HG02973 (cell line): ENCODE data around the gene KMT2C.
"Not testable (repeated sequence)": the region's sequence is repeated elsewhere in the genome, so short reads cannot be mapped to it uniquely, and the experiment has no call there.

Experiments
- ATAC-seq: cut with Tn5 transposase; IDR thresholded peaks from one replicate; pipeline ENCODE4 v1.9.1; 2021; ENCODE audit warnings: moderate library complexity; ENCODE audit not compliant: unreplicated experiment

KMT2C gene

DNA sequence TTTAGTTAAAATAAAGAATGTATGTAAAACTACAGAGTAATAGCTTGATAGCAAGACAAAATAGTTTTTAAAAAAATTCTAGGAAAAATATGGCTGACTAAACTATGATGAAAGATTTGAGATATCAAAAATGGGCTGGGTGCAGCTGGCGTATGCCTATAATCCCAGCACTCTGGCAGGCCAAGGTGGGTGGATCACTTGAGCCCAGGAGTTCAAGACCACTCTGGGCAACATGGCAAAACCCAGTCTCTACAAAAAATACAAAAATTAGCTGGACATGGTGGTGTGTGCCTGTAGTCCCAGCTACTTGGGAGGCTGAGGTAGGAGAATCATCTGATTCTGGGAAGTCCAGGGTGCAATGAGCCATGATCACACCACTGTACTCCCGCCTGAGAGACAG is 29.8 kb downstream of the KMT2C start:
- not testable (repeated sequence) for ATAC-seq

DNA sequence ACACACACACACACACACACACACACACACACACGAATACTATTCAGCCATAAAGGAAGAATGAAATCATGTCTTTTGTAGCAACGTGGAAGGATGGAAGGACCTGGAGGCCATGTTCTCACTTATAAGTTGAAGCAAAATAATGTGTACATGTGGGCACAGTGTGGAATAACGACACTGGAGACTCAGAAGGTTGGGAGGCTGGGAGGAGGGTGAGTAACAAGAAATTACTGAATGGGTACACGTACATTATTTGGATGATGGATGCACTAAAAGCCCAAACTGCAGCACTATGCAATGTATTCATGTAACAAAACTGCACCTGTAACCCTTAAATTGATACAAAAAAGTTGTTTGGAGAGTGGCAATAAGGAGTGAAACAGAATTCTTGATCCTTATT is 32.1 kb downstream of the KMT2C start:
- ATAC-seq: no peak

DNA sequence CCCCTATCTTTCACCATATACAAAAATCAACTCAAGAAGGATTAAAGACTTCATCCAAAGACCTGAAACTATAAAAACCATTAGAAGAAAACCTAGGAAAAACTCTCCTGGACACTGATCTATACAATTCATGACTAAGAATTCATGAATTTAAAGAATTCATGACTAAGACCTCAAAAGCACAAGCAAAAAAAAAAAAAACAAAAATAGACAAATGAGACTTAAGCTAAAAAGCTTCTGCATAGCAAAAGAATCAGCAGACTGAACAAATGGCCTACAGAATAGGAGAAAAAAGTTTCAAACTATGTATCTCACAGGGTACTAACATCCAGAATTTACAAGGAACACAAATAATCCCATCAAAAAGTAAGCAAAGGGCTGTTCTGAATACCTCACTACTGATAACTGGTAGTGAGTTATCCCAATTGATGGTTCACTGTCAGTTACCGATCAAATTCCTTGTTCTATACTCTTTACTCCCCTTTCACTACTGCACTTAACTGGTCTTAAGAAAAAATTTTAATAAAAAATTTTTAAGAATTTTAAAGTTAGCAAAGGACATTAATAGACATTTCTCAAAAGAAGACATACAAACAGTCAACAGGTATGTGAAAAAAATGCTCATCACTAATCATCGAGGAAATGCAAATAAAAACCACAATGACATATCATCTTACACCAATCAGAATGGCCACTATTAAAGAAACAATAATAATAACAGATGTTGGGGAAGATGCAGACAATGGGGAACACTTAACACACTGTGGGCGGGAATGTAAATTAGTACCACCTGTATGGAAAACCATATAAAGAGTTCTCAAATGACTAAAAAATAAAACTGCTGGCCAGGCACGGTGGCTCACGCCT is 33.2 kb downstream of the KMT2C start:
- no peak for ATAC-seq

DNA sequence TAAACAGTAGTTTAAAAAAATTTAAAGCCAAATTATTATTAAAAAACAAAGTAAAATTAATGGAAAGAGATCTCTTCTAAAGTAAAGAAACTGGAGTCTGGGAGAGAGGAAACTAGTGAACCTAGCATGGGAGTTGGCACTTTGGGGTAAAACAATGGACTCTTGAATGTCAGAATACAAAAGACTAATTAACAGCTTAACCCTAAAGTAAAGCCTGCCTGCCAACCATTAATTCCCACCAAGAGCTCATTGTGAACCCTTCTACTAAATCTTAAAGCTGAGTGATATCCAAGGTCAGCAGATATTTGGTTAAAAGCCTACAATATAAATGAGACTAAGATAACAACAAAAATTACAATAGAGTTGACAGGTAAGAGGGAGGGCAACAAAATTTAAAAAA is 36.5 kb downstream of the KMT2C start:
- ATAC-seq: no peak

DNA sequence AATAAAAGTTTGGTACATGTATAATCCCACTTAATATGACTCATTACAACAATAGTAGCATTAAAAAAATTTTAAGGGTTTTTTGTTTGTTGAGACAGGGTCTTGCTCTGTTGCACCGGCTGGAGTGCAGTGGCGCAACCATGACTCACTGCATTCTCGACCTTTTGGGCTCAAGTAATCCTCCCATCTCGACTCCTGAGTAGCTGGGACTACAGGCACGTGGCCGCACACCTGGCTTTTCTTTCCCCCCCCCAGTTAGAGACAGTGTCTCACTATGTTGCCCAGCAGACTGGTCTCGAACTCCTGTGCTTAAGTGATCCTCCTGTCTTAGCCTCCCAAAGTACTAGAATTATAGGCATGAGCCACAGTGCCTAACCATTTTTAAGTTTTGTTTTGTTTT is 40.7 kb downstream of the KMT2C start:
- ATAC-seq: no peak

DNA sequence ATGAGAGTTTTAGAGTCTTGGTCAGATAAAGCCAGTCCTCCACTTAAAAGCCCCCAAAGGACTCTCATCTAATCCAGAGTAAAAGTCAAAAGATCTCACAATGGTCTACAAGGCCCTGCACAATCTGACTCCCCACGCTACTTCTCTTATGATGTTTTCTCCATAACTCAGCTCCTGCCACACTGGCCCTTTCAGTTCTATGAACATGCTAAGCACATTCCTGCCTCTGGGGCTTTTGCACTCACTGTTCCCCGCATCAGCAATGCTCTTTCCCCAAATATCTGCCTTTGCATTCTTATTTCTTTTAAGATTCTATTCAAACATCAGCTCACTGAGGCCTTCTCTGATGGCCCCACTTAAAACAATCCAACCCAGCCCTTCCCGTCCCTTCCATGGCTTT is 41.6 kb downstream of the KMT2C start:
- not testable (repeated sequence) for ATAC-seq

DNA sequence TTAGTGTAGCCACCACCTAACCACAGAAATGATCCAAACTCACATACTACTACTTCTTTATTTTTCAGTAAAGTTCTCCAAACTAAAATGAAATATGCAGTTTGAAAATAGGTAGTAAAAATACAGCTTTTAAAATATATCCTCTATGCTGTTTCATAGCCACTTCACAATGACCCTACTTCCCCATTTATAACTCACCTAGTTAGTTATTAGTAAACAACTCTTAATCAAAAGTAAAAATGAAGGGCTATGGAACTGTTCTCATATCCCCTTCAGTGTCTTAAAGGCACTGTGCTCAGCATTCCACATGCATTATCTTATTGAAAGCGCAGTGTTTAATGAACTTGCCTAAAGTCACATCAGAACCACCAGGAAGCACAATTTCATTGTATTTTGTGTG is 43.5 kb downstream of the KMT2C start:
- peak; percentile 64 for ATAC-seq

DNA sequence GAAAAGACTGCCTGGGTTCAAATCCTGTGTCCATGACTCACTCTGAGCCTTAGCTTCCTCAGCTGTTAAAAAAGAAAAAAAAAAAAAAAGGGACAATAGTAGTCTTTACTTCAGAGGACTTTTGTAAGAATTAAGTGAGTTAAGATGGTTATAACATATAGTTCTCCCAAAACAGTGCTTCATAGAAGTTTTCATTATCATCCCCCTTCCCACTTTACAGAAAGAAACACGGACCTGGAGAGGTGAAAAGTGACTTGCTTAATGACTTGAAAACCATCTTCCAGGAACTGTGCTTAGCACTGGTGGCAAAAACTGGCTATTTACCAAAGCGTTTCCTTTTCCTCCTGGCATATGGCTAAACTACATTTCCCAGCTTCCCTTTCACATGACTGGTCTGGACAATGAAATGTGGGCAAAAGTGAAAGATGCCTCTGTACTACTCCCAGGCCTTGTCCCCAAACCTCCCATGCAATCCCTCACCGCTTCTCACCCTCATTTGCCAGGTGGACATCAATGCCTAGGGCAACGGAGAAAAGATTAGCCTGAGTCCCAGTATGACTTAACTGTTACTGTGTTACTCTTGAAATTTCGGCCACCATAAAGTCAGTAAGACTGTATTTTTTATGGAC is 49.6 kb downstream of the KMT2C start:
- not testable (repeated sequence) for ATAC-seq

DNA sequence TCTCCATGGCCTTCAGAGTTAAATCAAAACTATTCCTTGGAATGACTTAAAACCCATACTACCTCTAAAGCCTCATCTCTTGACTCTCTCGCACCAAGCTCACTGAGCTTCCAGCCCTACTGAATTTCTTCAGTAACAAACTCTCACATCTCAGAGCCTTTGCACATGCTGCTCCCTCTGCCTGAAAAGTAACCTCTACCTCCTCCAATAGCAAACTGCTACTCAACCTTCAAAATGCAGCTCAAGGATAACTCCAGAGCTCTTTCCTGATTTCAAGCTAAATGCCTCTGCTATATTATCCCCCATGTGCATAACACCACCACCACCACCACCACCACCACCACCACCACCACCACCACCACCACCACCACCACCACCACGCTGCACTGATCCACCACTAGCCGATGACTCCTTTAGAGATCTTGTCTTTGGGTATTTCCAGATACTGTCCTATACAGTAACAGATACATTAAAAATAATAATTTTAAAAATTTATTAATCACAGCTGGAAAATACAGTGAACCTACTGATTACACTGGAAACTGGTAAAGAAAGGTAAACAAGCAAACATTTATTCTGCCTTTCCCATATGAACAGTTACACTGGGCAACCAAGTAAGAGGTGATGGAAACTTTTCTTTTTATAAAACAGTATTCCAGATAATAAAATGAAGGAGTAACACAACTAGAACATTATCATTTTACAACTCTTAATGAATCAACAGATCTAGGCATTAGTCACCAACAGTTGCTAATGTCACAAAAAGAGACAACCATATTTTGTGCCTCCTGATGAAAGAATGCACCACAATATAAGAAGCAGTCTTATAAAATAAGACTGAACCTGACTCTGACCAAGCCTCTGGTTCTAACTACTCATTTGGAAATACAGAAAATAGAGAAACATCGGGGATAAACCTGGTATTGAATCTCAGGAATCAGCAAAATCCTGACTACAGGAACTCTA is 51.3 kb downstream of the KMT2C start:
- ATAC-seq: not testable (repeated sequence)

DNA sequence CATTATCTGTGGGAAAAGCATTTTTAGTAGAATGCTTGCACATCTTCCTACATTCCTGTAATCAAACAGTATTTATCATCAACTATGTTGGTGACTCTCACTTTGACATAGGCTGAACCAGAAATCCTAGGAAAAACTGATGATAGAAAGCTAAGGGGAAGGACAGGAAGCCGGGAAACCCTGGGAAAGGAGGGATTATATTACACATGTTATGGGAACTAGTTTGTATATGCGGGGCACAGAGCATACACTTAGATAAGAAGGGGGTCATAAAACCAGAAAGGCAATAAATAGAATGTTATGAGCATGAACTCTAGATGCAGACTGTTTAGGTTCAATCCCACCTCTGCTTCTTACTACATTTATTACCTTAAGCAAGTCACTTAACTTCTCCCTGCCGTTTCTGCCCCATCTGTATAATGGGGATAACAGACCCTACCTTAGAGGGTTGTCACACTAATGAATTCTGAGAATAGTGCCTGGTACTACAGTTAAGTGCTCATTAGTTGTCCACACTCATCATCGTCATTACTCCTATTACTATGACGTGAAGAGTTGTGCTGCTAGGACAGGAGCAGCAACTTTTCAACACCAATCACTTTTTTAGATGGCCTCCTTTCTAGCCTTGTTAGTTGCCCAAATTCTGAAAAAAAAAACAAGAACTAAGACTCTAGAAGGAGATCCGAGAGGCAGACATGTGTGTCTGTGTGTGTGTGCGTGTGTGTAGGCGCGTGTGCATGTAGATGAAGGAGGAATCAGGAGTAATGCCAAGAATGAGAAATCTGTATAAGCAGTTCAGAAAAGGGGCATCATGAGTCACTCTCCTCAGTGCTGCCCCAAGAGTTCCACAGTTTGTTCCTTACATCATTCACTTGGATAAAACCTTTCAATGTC is 52.2 kb downstream of the KMT2C start:
- no peak for ATAC-seq

DNA sequence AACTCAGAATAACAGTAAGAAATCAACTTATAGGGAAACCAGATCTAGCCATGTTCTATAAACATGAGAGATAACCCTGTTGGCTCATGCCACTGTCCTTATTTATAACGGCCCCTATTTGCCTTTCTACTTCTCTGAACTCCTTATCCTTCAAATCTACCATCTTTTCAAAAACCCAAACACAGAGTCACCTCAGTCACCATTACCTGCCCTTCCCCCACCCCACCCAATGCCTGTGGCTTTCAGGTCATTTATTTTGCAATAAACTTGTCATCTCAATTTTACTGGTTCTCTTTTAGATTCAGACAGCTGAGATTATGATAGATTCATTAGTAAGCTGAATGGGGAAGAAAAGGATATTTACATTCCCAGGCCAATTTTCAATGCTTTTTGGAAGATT is 53.6 kb downstream of the KMT2C start:
- no peak for ATAC-seq

DNA sequence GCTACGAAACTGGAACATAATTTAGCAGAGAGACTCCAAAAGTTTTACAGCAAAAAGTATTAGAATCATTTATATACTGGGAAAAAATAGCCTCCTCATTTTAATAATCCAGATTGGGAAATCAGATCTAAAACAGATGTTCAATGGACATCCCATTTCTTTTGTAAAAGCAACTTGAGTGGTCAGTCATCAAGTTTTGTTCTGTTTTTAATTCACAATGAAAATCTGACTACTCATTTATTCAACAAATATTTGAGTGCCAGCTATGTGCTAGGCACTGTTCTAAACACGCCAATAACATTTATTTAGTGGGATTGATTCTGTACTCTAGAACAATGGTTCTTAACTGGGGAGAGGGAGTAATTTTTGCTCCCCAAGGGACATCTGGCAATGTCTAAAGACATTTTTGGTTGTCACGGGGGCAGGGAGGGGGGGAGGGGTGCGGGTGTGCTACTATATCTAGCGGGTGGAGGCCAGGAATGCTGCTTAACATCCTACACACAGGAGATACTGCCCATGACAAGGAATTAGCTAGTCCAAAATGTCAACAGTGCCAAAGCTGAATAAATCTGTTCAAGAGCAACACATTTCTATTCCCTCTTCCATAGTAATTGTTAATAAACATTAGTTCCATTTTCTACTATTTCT is 54.7 kb downstream of the KMT2C start:
- ATAC-seq: not testable (repeated sequence)

DNA sequence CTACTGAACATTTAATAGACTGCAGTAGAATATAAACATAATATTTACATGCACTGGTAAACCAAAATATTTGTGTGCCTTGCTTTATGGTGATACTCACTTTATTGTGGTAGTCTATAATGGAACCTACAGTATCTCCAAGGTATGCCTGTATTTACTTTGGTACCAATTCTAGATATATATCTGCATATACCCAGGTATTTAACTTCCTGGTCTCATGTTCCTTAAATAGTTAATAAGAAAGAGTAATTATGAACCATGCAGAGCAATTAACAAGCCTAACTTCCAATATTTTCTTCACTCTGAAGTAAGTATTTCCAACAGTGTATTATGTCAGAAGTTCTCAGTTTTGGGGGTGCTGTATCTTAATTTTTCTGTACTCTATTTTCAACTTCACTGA is 57.3 kb downstream of the KMT2C start:
- not testable (repeated sequence) for ATAC-seq

DNA sequence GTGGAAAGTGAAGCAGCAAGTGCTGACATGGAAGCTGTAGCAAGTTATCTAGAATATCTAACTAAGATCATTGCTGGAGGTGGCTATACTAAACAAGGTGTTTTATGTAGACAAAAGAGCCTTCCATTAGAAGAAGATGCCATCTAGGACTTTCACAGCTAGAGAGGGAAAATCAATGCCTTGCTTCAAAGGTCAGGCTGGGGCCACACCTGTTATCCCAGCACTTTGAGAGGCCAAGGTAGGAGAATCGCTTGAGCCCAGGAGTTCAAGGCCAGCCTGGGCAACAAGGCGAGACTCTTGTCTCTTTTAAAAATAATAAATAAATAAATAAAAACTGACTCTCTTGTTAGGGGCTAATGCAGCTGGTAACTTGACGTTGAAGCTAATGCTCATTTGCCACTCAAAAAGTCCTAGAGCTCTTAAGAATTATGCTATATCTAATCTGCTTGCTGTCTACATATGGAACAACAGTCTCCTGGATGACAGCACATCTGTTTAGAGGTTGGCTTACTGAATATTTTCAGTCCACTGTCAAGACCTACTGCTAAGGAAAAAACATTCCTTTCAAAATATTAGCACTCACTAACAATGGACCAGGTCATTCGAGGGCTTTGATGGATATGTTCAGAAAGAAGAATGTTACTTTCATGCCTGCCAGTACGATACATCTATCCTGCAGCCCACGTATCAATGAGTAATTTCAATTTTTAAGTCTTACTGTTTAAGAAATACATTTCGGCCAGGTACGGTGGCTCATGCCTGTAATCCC is 58.9 kb downstream of the KMT2C start:
- ATAC-seq: not testable (repeated sequence)

DNA sequence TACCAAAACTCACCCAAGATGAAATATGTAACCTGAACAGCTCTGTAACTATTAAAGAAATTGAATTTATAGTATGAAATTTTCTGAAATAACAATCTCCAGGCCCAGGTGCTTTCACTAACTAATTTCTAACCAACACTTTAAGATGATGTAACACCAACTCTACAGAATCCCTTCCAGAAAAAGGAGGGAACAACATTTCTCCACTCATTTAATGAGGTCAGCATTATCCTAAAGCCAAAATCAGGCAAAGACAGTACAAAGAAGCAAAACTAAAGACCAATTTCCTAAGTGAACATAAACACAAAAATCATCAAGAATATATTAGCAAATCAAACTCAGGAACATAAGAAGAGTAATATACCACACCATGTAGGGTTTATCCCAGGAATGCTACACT is 65.5 kb downstream of the KMT2C start:
- no peak for ATAC-seq

DNA sequence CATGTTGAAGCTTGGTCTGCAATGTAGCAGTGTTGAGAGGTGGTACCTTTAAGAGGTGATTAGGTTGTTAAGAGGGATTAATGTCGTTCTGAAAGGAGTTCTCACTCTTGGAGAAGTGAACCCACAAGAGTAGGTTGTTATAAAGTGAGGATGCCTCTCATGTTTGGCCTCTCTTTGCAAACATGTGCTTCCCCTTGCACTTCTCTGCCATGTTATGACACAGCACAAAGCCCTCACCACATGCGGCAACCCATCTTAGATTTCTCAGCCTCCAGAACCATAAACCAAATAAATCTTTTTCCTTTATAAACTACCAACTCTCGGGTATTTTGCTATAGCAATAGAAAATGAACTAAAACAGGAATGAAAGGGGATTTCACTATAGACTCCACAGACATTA is 66.3 kb downstream of the KMT2C start:
- ATAC-seq: no peak

DNA sequence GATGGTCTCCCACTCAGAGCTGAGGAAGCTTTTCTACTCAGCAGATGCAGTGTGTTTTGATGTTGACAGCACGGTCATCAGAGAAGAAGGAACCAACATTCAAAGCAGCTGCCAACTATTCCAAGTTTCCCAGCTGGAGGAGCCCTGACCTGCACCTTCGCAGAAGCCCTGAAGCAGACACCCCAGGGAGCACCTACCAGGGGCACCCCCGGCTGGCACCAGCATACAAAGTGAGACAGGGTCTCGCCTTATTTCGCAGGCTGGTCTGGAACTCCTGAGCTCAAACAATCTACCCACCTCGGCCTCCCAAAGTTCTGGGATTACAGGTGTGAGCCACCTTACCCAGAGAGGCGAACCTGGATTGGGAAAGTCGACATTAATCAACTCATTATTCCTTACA is 68.6 kb downstream of the KMT2C start:
- ATAC-seq: no peak

DNA sequence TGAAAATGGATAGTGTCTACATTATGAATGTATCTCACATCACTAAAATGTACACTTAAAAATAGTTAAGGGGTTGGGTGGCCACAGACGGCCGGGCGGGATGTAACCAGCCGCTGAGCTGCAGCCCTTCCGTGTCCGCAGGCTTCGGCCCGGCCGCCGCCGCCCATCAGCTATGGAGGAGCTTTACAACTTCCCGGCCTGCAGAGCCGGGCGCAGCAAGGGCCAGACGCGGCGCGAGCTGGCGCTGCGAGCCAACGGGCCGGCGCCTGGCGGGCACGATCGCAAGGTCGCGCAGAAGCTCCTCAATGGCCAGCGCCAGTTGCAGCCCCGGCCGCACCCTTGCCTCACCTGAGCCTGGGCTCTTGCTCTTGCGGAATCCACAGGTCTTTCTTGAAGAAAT is 69.1 kb downstream of the KMT2C start:
- ATAC-seq: no peak

DNA sequence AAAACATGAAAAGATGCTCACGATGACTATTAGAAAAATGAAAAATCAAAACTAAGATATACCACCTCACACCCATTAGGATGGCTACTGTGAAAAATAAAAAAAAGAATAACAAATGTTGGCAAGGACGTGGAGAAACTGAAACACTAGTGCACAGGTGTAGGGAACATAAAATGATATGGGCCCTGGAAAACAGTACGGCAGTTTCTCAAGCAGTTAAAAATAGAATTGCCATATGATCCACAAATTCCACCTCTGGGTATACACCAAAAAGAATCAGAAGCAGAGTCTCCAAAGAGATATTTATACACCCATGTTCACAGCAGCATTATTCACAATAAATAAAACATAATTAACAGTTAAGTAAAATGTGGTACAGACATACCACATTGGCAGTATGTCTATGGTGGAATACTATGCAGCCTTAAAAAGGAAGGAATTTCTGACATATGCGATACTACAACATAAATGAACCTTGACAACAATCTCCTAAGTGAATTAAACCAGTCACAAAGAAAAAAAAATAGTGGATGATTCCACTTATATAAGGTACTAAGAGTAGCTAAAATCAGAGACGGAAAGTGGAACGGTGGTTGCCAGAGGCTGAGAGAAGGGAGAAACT is 69.7 kb downstream of the KMT2C start:
- ATAC-seq: no peak
